AG08395 (cell line): ENCODE results near the gene ANKRD42.
"Not testable (repeated sequence)": the region's sequence is repeated elsewhere in the genome, so short reads cannot be mapped to it uniquely, and the experiment has no call there.

ENCODE experiments used
- DNase-seq: peaks from one replicate; pipeline ENCODE4 v3.0.0; 2012; ENCODE audit warnings: mixed read lengths, low spot score

ANKRD42 gene

DNA sequence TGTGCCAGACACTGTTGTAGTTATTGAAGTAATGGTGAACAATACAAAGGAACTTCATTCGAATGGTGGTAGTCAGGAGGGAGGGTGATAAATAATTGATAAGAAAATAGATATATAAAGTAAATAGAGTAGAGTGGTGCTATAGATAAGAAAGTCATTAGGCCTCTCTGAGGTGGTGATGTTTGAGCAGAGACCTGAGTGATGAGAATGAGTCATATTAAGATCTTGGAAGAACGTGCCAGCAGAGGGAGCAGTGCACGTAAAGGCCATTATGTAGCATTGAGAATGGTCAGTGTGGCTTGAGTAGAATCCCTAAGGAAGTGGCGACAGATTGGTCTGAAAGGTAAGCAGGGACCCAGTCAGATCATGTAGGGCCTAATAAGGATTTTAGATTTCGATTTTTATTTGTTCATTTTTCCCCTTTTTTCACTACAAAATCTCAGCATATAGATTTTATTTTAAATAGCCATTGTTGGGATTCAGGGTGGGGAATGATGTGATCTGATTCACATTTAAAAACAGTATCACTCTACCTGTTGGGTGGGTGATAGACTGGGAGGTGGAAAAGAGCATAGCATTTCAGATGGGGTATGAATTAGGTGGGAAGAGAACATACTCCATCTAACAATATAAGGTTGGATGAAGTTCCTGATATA is 47.9 kb downstream of the ANKRD42 start:
- DNase-seq = peak; percentile 60

DNA sequence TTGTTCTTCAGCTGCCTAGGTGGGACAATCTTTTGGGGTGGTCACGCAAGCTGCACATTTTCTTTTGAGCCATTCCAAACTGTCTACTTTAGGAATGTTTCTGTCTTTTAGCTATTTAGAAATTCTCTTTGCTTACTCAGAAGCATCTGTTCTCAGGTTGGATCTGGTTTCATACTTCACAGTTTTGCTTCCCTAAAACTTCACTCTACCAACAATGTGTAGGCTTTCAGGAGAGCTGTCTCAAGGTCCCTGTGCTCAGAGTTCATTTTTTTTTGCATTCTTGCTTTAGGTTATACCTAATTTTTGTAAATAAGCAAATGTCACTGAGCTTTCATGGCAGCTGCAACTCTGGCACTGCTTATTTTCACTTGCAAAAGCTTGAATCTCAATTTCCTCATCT is 55.9 kb downstream of the ANKRD42 start:
- DNase-seq = no peak

GRCh38 chr11:83249972-83250593 is 56.6 kb downstream of the ANKRD42 start:
- peak; percentile 57 for DNase-seq

DNA sequence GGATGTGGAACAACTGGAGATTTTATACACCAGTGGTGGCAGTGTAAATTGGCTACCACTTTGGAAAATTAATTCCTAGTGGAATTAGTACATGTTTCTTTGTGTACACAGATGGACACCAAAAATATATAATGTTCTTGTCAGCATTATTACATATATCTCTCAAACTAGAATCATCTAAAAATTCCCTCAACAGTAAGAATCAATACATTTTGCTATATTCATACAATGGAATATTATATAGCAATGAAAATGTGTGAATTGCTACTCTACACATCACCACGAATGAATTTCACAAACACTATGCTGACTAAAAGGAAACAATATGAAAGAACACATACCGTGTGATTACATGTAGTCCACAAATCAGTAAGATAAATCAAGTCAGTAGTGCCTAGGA is 58.8 kb downstream of the ANKRD42 start:
- no peak for DNase-seq

- no peak for DNase-seq
Measured at GRCh38 chr11:83252941-83253340, 59.4 kb downstream of the ANKRD42 start.

GRCh38 chr11:83255366-83255765 is 61.9 kb downstream of the ANKRD42 start:
- DNase-seq = no peak

- DNase-seq = no peak
Measured at GRCh38 chr11:83256602-83257340, 63.3 kb downstream of the ANKRD42 start.

GRCh38 chr11:83257761-83258168 is 64.3 kb downstream of the ANKRD42 start:
- DNase-seq = peak; percentile 62

DNA sequence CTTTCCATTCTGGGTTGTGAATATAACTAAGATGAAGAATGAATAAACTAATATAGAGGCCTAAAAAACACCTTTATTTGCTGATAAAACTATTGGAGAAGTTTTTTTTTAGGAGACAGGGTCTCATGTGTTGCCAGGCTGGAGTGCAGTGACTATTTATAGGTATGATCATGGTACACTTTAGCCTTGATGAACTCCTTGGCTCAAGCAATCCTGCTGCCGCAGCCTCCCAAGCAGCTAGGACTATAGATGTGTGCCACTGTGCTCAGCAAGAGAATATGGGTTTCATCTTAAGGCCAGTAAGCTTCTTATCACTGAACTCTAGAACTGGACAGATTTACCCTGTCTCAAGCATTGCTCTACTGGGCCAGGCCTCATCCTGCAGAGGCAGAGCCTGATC is 66.0 kb downstream of the ANKRD42 start:
- DNase-seq = no peak

DNA sequence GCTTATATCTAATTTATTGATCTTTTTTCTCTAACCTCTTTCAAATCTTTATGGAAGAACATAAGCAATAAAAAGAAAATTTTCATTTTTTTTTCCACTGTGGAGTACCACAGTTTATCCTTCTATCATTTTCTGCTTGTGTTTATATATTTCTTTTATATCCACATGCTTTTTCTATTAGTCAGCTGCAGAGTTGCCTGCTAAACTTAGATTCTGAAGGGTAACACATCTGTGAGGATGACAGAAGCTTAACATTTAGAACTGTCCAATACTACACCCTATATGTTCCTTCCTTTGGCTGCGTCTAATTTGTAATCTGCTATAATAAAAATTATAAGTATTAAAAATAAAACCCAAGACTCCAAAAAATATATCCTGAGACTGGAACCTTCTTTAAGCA is 71.8 kb downstream of the ANKRD42 start:
- no peak for DNase-seq

GRCh38 chr11:83269080-83269479 is 75.6 kb downstream of the ANKRD42 start:
- DNase-seq = not testable (repeated sequence)

GRCh38 chr11:83271734-83272133 is 78.2 kb downstream of the ANKRD42 start:
- DNase-seq = not testable (repeated sequence)

- peak; percentile 73 for DNase-seq
Measured at GRCh38 chr11:83272627-83273026, 79.1 kb downstream of the ANKRD42 start.

GRCh38 chr11:83275888-83276641 is 82.6 kb downstream of the ANKRD42 start:
- no peak for DNase-seq

DNA sequence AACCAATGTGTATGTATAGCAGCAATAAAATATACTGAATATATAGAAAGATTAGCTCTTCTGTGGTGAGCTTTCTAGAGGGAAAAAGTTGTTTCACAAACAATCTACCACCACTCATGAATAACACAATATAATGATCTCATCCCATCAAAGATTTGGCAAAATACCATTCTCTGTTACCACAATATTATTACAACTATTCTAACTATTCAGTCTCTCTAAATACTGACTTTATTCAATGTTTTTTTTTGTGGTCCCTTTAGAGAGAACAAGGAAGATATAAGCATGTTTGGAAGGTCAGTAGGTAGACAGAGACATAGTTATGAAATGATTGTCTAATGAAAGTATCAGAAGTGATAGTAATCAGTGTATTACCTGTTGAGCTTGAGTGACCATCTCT is 84.8 kb downstream of the ANKRD42 start:
- peak; percentile 38 for DNase-seq

- no peak for DNase-seq
Measured at GRCh38 chr11:83280256-83280655, 86.7 kb downstream of the ANKRD42 start.

GRCh38 chr11:83282084-83282716 is 88.7 kb downstream of the ANKRD42 start:
- DNase-seq = peak; percentile 31

DNA sequence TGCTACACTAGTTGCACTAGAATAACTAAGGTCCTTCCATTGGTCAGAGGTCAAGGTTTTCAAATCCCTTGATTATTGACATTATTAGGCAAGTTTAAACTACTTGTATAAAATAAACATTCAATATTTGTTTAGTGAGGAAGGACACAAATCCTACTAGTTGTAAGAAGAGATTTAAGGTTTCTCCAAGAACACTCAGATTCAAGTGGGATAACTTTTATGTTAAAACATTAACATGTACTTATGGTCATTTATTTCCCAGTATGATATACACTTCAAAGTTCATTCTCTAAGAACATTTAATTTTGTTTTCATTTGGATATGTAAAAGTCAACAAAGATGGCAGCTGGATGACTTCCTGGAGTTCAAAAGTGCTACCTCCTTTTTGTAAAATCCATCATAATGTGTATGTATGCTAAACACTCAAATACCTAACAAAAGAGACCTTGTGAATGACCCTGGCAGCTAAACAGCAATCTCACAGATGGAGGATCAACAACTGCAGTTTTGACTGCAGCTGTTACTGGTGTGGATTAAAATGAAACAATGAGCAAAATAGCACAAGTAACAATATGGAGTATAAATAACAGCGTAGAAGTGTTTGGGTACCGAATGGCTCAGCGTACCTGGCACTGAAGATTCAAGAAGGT is 91.1 kb downstream of the ANKRD42 start:
- no peak for DNase-seq

GRCh38 chr11:83285151-83285770 is 91.7 kb downstream of the ANKRD42 start:
- no peak for DNase-seq

DNA sequence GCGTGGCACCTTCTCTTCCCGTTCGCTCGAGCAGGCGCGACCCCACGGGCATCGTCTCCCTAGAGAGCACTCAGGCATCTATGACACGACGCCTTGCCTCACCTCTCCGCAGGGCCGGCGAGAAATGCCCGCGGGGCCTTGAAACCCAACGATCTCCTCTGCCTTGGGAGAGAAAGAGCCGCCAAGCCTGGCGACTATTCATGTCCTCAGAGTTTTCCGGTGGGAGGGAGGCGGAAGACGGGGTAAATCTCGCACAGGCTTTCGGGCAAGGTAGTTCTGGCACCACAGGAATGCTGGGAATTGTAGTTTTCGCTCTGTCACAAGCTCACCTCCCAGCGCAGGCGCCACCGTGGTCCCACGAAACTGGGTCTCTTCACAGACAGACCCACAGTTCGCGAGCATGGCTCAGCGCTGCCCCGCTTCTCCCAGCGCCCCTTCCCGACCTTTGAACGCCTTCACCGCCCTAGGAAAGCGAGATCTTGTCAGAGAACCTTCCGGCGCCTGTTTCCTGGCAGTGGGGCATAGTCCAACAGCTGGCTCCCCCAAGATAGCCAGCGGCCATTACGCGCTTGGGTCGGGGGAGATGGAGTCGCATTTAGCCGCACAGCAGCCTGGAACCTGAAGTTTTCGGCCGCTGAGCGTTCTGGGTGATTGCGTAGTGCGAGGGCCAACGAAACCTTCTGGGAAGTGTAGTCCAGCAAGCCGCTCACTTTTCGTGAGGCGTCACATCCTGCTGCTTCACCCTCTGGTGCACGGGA is 92.4 kb downstream of the ANKRD42 start, which contains the start of gene CCDC90B:
CCDC90B (minus strand) TSS at position 597 of the 758 bp plus-strand sequence; CDS start at position 202, 395 bp downstream.
- DNase-seq = peak; percentile 95
